ENCODE data around the gene PPP4R3A.

DNA sequence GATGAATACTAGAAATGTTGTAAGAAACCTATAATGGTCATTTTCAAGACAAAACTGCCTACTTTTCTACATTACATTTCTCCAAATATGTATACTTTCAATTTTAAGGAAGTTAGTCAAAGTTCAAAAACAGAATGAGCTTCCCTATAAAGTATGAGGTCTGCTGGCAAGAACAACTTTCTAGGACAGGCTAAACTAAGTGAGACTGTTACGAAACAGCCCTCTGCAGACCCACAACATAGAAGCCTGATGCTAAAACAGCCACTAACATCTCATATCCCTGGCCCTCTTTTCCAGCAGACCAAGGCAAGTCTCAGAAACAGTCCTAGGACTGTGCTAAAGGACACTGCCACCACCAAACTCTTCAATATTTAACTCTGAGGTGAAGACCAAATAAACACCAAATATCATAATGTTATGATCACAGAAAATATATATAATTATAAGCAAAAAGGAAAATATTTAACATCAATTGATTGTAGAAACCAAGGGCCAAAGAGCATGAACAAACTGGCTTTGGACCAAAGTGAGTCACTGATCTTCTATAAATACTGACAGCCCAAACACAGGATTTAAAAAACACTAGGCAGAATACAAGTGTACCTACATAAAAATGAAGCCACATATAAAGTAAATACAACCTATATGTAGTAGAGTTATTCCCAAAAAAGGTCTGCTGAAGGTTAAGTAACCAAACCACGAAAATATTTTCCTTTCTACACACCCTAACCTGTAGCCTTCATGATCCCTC, 27.7 kb downstream of the PPP4R3A start:
- TF ChIP-seq CTCF (IDR thresholded peaks at IDR 0.05) (no peak), POLR2A (IDR thresholded peaks at IDR 0.05) (no peak), POLR2AphosphoS5 (IDR thresholded peaks at IDR 0.05) (no peak)

All from breast epithelium (tissue), 3 donors.